ENCODE measurements around the gene RIPK4.

DNA sequence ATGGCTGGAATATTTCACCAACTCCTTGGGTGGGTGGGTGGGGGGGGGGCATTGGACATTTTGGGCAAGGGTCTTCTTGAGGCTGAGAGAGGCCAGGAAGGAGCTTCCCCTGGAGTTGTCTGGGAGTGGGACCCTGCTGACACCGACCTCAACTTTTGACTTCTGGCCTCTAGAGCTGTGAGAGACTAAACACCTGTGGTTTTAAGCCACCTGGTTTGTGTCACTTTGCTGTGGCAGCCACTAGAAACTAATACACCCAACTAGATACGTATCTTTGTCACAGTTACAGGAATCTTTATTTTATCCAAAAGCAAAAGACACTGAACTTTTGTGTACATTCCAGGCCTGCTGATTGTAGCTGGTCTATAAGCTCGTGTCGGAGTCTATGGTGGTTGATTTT is 9.9 kb upstream of the RIPK4 start:
- TF ChIP-seq EZH2 (IDR thresholded peaks at IDR 0.05; ENCODE audit: low read length), result no peak
- TF ChIP-seq, protein P1, sequence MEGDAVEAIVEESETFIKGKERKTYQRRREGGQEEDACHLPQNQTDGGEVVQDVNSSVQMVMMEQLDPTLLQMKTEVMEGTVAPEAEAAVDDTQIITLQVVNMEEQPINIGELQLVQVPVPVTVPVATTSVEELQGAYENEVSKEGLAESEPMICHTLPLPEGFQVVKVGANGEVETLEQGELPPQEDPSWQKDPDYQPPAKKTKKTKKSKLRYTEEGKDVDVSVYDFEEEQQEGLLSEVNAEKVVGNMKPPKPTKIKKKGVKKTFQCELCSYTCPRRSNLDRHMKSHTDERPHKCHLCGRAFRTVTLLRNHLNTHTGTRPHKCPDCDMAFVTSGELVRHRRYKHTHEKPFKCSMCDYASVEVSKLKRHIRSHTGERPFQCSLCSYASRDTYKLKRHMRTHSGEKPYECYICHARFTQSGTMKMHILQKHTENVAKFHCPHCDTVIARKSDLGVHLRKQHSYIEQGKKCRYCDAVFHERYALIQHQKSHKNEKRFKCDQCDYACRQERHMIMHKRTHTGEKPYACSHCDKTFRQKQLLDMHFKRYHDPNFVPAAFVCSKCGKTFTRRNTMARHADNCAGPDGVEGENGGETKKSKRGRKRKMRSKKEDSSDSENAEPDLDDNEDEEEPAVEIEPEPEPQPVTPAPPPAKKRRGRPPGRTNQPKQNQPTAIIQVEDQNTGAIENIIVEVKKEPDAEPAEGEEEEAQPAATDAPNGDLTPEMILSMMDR (optimal IDR thresholded peaks at IDR 0.05 in 1 of 3, IDR thresholded peaks at IDR 0.05 in 1 of 3, conservative IDR thresholded peaks at IDR 0.05 in 1 of 3; ENCODE audit: extremely low read depth in 1 of 3, insufficient read depth in 2 of 3, low read length in 3 of 3), result no peak
